Umbilical cord (tissue), 2 donors: ENCODE results near the gene EEFSEC. TPM values are rescaled to one million over a fixed set of nuclear protein-coding genes. Genes with fewer than 3 reads are reported as not detected.

ENCODE experiments used
- DNase-seq: peaks from one replicate; pipeline ENCODE4 v3.0.0-alpha.2; 2015; ENCODE audit warnings: low spot score
- total RNA-seq: library from RNA; depleted of rRNA; stranded (reverse); fragments of >200 nt; gene quantifications from one replicate; pipeline ENCODE4 v1.2.3, GENCODE V29; 2014; ENCODE audit warnings: low replicate concordance; ENCODE audit not compliant: insufficient read depth

The EEFSEC gene
- total RNA-seq, 1 donor from 2014 or later = 9.6 TPM

- DNase-seq = no peak
Measured at GRCh38 chr3:128215800-128216495, 62.7 kb downstream of the EEFSEC start.

GRCh38 chr3:128217702-128218547 lies 64.6 kb downstream of the EEFSEC start:
- no peak for DNase-seq

DNA sequence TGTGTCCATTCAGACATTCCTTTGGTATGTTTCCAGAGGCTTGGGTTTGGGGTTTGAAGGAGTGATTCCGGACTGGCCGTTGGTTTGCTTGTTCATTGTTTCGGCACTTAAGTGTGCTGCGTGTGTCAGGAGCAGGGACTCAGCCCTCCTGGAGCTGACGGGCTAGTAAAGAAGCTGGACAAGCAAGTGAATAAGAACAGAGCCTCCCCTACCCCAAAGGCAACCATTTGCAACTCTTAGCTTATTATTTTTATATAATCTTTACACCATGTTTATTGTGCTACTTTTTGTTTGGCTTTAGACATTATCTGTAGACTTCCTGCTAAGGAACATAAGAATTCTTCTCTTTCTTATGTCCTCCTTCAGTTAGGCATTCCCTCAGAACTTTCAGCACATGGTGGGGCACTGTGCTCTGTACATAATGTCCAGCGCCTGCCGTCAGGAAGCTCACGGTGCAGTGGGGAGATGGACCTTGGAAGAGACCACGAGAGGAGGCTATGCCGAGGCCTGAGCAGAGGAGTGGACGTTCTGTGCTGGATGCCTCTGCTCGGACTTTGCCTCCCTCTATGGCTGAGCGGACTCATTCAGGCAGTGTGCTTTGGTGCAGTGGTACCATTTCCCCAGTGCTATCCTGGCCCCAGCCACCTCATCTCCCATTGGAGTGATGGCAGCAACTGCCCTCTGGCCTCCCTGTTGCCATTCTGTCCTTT lies 65.4 kb downstream of the EEFSEC start:
- DNase-seq = no peak

DNA sequence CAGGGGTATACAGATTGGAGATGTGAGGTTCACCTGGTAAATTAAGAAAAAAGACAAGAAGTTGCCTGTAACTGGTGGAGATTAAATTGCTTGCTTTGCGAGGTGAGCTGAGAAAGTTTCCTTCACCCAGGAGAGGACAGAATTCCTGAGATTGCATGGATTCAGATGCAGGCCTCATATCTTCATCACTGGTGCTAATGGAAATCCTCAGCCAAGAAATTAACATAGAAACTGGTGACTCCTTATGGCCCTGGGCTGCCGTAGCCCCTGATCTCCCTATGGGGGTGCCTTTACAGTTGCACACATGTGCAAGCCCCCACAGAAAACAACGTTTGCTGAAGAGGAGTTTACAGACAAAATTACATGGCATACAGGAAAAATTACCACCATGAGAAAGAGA lies 68.0 kb downstream of the EEFSEC start:
- no peak for DNase-seq

DNA sequence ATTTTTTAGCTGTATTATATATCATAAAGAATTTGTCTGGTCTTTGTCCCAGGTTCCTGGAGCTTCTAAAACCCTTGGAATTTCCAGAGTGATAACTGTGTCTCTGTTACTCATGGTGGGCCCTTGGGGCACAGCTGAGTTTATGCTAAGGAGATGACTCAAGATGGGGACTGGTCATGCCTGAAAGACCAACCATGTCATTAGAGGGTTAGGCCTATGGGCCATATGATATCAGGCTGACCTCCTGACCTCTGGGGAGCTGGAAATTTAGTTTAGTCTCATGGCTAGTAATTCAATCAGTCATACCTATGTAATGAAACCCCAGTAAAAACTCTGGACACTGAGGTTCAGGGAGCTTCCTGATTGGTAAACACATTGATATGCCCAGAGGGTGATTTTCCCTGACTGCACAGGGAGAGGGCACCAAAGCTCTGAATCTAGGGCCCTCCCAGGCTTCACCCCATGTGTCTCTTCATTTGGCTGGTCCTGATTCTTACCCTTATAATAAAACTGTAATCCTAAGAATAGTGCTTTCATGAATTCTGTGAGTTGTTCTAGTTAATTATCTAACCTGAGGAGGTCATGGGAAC lies 69.6 kb downstream of the EEFSEC start:
- DNase-seq = no peak

GRCh38 chr3:128226186-128226725 lies 73.0 kb downstream of the EEFSEC start:
- DNase-seq = no peak

DNA sequence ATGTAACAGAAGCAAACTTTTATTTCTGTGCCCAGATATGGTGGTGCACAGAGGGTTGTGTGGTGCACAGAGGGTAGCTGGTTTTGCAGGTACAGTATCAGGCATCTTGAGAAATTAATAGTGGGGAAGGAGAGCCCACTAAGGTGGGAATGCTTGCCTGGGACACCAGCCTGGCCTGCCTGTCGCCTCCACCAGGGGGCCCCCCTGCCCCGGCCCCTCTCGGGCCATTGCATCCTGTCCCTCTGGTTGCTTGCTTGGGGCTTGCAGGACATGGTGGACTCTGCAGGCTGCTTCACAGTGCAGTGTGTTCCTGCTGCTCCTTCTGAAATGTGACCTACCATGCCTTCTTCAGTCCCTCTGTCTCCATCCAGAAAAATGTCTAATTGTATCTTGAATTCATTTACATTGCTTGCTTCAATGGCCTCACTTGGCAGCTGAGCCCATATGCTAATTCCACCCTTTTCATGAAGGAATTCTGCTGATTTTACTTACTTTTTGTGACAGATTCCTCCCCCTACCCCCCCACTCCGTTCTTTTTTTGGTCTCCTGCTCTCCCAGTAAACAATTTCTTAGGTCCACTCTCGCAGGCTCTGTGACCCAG lies 73.6 kb downstream of the EEFSEC start:
- no peak for DNase-seq

DNA sequence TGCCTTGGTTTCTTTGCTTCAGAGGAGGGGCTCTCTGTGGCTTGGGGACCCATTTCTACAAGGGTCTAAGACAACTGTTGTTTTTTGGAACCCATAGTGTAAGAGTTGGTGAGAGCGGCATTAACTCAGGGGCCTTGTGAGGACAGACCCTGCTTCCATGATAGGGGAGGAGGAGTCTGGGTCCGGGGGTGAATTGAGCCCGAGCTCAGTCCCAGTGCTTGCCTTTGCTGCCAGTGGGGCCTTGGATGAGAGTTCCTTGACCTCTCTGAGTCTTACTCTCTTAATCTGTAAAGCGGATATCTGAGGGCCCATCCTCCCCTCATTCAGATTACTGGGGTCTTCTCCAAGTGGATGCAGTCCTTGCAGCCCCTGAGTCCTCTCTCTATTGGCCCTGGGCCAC lies 74.2 kb downstream of the EEFSEC start:
- DNase-seq = no peak

- no peak for DNase-seq
Measured at GRCh38 chr3:128228366-128228910, 75.2 kb downstream of the EEFSEC start.

- no peak for DNase-seq
Measured at GRCh38 chr3:128229106-128229857, 76.0 kb downstream of the EEFSEC start.

DNA sequence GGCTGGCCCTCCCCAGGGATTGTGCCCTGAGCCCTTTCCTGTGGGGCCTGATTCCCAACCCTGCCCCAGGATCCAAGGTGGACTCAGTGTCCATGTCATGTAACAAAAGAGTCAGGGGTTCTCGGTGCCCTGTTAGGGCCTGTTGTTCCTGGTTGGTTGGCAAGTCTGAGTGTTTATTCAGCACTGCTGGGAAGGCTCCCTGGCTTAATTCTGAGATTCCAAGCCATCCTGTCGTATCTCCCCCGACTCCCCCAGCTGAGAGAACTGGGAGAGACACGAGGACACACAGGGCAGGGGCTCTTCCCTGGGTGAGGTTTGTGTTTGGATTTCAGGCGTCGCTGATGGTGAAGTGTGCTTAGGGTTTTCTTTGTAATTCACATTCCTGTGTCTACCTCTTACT lies 78.3 kb downstream of the EEFSEC start:
- no peak for DNase-seq

GRCh38 chr3:128232376-128233178 lies 79.3 kb downstream of the EEFSEC start:
- peak; percentile 46 for DNase-seq

DNA sequence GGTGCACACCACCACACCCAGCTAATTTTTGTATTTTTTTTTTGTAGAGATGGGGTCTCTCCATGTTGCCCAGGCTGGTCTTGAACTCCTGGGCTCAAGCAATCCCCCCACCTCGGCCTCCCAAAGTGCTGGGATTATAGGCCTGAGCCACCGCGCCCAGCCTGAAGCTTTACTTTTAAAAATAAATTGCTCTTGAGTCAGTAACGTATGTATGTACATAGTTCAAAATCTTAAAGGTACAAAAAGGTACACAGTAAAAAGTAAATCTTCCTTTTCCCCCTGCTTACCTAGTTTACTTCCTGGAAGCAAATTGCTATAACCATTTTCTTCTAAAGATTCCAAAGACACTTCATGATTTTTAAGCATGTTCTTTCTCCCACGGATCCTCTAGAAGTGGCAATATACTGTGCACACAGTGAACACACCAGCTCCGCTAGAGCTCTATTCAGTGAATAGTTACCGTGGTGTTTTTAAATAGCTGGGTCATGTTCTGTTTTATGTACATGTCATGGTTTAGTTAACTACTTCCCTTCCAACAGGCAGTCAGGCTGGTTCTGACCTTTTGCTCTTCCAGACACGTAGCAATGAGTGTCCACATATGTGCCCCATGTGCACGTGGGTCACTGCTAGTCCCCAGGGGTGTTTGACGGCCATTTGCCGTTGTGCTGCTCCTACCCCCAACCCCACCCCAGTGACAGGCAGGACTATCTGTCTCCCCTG lies 82.1 kb downstream of the EEFSEC start:
- DNase-seq = peak; percentile 76

GRCh38 chr3:128236657-128237056 lies 83.4 kb downstream of the EEFSEC start:
- DNase-seq = no peak

GRCh38 chr3:128237348-128238183 lies 84.3 kb downstream of the EEFSEC start:
- no peak for DNase-seq

- DNase-seq = no peak
Measured at GRCh38 chr3:128238184-128238489, 84.9 kb downstream of the EEFSEC start.

DNA sequence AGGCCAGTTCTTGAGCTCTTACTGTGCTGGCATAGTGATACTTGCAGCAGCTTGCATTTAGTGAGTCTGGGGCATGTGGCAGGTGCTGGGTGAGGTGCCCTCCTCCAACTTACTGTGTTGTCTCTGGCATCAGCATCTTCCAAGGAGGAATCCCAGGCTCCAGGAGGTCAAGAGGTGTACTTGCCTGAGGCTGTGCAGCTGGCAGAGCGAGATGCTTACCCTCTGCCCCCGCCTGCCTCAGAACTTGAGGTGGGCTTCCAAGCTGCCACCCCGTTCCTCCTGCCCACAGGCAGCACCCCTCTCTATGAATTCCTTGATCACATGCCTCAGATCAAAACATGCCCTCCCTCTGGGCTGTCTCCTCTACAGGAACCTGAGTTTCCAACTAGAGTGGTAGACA lies 86.0 kb downstream of the EEFSEC start:
- no peak for DNase-seq

- no peak for DNase-seq
Measured at GRCh38 chr3:128240232-128240631, 87.0 kb downstream of the EEFSEC start.
